ENCODE data around the gene EP300. TPM values are rescaled to one million over a fixed set of nuclear protein-coding genes. Genes with fewer than 3 reads are reported as not detected.

Gene EP300
- total RNA-seq, 4 donors from 2014 or later, result 76.9 to 106 (median 91.0) TPM

- TF ChIP-seq CTCF (IDR thresholded peaks at IDR 0.05; ENCODE audit: low read depth), result no peak
These were observed 104.9 kb downstream of the EP300 start for GRCh38 chr22:41197038-41197972.

- no peak for TF ChIP-seq CTCF (IDR thresholded peaks at IDR 0.05; ENCODE audit: low read depth)
These were observed 105.7 kb downstream of the EP300 start for GRCh38 chr22:41198027-41198580.

GRCh38 chr22:41201141-41201540 is 108.7 kb downstream of the EP300 start:
- no peak for TF ChIP-seq CTCF (IDR thresholded peaks at IDR 0.05; ENCODE audit: low read depth)

DNA sequence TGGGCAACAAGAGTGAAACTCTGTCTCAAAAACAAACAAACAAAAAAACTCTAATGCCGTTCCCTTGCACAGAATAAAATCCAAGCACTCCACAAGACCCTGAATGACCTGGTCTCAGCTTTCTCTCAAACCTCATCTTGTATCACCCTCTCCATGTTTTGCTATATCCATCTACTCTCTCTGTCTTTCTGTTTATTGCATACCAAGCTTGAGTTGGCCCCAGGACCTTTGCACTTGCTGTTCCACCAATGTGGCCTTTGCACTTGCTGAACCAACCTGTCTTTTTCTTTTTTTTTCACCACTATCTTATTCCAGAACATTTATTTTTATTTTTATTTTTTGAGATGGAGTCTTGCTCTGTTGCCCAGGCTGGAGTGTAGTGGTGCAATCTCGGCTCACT is 110.7 kb downstream of the EP300 start:
- TF ChIP-seq CTCF (IDR thresholded peaks at IDR 0.05; ENCODE audit: low read depth), result no peak

GRCh38 chr22:41204066-41204465 is 111.7 kb downstream of the EP300 start:
- TF ChIP-seq CTCF (IDR thresholded peaks at IDR 0.05; ENCODE audit: low read depth), result no peak

GRCh38 chr22:41204992-41205900 is 112.9 kb downstream of the EP300 start, which contains the start of gene L3MBTL2:
L3MBTL2 (plus strand) TSS chr22:41205312; CDS start chr22:41205363, 51 bp downstream.
- TF ChIP-seq CTCF (IDR thresholded peaks at IDR 0.05; ENCODE audit: low read depth), result no peak

All from subcutaneous adipose tissue (tissue), 4 donors.